HG03558 (cell line): Measurements from ENCODE around the gene CTRB2.
"Not testable (repeated sequence)": the region's sequence is repeated elsewhere in the genome, so short reads cannot be mapped to it uniquely, and the experiment has no call there.

Source experiments
- ATAC-seq: cut with Tn5 transposase; IDR thresholded peaks from one replicate; pipeline ENCODE4 v1.9.1; 2021; ENCODE audit warnings: moderate number of reproducible peaks; ENCODE audit not compliant: unreplicated experiment; ENCODE audit errors: extremely low read depth

CTRB2 gene

DNA sequence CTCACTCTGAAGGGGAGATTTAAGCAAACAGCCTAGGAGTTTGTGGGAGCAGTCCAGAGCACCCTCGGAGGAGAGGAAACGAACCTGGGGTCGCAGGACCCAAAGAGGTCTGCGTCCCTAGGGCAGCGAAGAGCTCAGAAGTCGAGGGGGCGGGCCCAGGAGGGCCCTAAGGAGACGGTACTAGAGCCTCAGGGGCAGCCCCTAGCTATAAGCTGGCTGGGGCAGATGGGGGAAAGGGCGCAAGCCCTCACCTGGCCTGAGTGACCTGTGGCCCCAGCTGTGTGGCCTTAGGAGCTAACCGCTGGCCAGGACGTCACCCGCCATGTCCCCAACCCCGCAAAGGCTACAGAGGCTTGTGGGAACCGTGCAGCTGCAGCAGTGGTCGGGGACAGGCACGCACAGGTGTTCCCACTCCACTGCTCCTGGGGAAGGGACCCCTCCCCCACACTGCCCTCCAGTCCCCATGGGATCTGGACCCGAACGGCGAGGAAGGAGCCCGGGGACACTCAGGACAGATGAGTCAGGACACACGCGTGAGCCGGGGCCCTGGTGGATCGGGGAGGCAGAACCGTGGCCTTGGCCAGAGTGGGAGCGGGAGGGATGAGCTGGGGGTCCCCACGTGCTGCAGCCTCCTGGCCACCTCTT, 2.0 kb upstream of the CTRB2 start:
- no peak for ATAC-seq

- ATAC-seq, result no peak
These were observed 1.4 kb upstream of the CTRB2 start for GRCh38 chr16:75208242-75208825.

GRCh38 chr16:75207831-75208230, 870 bp upstream of the CTRB2 start:
- no peak for ATAC-seq

GRCh38 chr16:75205961-75206748, 806 bp downstream of the CTRB2 start:
- ATAC-seq, result not testable (repeated sequence)

DNA sequence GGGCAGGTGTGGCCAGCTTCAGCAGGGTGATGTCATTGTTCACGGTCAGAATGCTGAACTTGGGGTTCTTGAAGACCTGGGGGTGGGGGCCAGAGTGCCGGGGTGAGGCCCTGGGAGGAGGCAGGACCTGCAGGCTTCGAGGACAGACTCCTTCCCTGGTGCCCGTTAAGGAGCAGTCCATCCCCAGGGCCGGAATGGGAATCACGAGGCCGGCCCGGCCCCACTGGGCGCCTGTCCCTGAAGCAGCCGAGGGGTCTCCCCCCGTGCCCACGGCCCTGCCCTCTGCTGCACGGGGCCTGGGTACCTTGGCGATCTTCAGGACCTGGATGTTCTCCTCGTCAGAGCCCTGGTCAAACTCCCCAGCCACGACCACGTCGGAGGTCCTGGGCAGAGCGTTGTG, 1.5 kb downstream of the CTRB2 start:
- ATAC-seq, result not testable (repeated sequence)

DNA sequence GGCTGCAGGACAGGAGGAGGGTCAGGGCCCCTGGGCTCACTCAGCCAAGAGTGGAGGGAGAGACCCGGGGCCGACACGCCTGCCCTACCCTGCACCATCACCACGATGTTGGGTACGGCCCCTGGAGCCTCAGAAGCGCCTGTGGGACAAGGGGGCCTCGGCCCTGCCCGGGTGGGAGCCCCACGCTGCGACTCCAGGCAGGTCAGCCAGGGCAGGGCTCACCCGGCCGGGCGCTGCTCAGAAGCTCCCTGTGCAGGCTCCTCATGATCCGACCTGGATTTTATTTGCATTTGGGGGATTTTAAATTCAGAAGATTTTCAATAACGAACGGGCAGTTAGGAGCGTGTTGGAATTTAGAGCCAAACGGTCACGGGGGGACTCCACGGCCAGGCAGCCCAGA, 2.1 kb downstream of the CTRB2 start:
- ATAC-seq, result not testable (repeated sequence)

GRCh38 chr16:75204410-75204758, 2.6 kb downstream of the CTRB2 start:
- ATAC-seq, result no peak

DNA sequence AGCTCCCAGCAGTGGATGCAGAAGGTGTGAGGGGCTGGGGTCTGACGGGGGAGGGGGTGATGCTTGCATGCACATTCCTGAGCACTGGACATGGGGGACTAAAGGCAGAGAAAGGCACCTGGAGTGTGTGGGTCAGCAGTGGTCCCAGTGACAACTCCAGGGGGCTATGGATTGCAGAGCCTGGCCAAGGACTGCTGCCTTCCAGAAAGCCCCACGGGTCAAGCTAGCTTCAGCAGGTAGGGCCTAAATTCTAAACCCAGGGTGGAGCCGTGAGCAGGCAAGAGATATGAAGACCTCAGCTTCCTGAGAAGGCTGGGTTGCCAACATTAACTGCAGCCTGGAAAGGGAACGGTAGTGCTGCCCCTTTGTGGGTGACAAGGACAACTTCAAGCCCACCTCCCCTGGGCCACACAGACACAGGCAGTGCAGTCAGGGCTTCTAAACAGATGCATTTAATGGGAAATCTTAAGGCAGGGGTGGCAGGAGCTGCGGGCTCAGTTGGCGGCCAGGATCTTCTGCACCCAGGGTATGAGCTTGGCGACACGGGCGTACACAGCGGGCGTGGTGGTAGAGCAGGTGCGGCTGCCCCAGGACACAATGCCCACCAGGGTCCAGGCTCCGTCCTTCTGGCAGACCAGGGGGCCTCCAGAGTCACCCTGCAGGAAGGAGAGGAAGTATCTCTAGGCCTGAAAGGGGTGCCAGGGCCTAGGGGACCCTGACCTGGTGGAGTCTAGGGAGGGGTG, 3.1 kb downstream of the CTRB2 start:
- ATAC-seq, result no peak

GRCh38 chr16:75203096-75203495, 3.9 kb downstream of the CTRB2 start:
- ATAC-seq, result no peak

GRCh38 chr16:75202069-75202590, 4.8 kb downstream of the CTRB2 start:
- ATAC-seq, result no peak

- no peak for ATAC-seq
These were observed 8.8 kb downstream of the CTRB2 start for GRCh38 chr16:75198135-75198600.

DNA sequence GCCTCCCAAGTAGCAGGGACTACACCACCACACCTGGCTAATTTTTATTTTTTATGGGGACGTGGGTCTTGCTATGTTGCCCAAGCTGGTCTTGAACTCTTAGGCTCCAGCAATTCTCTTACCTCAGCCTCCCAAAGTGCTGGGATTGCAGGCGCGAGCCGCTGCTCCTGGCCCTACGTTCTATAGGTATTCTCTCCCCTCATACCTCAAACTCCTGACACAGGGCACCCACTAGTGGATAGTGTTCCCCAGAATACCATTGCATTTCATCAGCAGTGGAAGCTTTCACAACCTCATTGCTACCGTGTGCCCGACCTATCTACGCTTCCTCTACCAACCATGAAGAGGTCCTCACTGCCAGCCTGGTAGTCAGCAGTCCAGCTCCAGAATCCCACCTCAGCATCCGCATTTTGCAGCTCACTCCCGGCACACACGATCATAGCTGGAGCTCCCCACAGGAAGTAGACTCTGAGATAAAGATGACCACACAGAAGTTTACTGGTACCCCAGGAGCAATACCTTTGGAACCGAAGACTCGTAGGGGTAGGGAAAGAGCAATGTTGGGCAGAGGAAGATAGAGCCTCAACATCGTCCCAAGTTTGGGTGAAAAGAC, 9.3 kb downstream of the CTRB2 start:
- ATAC-seq, result no peak

DNA sequence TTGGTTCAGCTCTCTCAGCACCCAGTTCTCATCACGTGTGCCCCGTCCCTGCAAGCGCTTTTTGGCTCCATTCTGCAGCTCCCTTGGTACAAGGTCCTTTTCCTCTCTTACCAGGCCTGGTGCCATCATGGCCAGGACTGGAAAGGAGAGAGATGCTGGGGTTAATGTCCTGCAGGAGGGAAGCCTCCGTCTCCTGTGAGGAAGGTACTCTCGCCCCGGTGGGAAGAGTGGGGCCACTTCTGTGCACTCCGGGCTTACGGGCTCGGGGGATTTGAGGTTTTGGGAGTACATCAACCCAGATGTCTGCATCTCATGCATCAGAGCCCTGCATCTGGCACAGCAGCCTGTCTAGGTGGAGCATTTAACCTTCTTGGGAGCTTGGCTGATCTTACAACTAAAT, 10.1 kb downstream of the CTRB2 start:
- ATAC-seq, result no peak

DNA sequence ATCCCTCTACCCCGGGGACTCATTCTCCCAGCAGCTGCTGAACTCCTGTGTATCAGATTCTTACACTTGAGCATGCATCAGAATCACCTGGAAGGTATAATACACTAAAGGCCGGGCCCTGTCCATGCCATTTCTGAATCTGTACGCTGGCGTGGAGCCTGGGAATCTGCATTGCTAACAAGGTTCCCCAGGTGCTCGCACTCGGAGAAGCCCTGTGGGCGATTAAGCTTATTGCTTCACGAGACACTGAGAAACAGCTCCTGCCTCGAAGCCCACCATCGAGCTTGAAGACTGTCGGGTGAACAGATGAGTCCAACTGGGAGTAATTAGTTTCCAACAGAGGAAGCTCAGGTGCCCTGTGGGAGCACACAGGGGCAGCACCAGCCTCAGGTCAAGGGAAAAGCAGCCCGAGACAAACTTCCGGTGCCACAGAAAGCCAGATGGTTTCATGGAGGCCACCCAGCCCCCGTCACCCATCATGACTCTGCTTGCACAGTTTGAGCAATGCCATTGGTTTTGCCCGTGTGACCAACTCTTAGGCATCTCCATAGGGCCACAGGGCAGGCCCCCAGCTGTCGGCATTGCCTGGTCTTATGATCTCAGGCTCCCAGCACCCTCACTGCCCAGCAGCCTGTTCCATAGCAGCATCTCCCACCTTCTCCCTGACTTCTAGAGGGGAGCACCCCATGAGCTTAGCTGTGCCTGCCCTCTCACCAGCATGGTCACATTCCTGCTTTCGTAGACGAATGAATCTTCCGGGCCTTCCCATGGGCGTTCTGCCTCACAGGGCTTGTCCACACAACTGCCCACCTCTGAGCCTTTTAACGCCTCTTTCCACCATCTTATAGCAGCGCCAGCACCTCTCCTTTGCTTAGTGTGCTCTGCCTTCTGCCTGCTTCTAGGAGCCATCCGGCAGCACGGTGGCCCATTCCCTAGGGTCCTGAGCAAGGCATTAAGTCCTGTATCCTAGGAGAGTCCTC, 10.9 kb downstream of the CTRB2 start:
- no peak for ATAC-seq

GRCh38 chr16:75193730-75194444, 13.1 kb downstream of the CTRB2 start:
- ATAC-seq, result no peak

- ATAC-seq, result no peak
These were observed 13.7 kb downstream of the CTRB2 start for GRCh38 chr16:75193265-75193650.

DNA sequence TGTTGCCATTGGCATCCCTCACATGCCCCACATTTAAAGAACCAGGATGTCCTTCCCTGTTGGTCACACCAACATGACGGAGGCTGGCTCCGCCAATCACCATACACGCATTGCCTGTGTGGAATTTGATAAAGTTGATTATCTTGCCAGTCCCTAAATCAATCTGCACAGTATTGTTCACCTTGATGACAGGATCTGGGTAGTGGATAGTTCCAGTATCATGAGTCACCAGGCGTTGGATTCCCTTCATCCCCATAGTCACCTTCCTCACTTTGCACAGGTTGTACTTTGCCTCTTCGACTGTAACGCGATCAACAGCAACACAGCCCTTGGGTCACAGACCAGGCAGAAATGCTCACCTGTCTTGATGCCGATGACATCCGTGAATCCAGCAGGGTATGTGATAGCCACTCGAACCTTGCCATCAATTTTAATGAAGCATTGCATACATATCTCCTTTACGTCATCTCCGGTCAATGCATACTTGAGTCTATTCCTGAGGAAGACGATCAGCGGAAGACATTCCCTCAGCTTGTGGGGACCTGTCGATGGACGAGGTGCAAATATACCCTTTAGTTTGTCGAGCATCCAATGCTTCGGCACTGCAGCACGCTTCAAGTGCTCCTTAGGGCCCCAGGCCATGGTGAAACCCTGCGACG, 14.2 kb downstream of the CTRB2 start:
- no peak for ATAC-seq
